H9 (cell line): ENCODE measurements around the gene HTR7. TPM values are rescaled to one million over a fixed set of nuclear protein-coding genes. Genes with fewer than 3 reads are reported as not detected.
A peak's percentile ranks its signal among the peaks of the same experiment; 100 is the strongest.

Experiments used
- DNase-seq: peaks from one replicate; pipeline ENCODE4 v3.0.0-alpha.2; 2017
- H2AFZ ChIP-seq: one replicate; pipeline ENCODE4 v1.6.1; 2013; ENCODE audit warnings: mild to moderate bottlenecking, low read length, control low read depth, moderate library complexity
- H2AK5ac ChIP-seq: 2 replicates; pipeline ENCODE4 v1.6.1; 2013; ENCODE audit warnings: low read length, control low read depth, mixed read lengths; ENCODE audit not compliant: insufficient read length
- H2BK120ac ChIP-seq: one replicate; pipeline ENCODE4 v1.6.1; 2013; ENCODE audit warnings: low read depth, mild to moderate bottlenecking, low read length, control low read depth, inconsistent platforms; ENCODE audit not compliant: poor library complexity, severe bottlenecking
- H2BK12ac ChIP-seq: 2 replicates; pipeline ENCODE4 v1.6.1; 2013; ENCODE audit warnings: low read length, control low read depth, mixed read lengths, low read depth; ENCODE audit not compliant: insufficient read length
- H2BK15ac ChIP-seq: 2 replicates; pipeline ENCODE4 v1.6.1; 2013; ENCODE audit warnings: low read depth, low read length, control low read depth
- H2BK20ac ChIP-seq: one replicate; pipeline ENCODE4 v1.6.1; 2013; ENCODE audit warnings: low read depth, mild to moderate bottlenecking, low read length, control low read depth, inconsistent platforms; ENCODE audit not compliant: poor library complexity, severe bottlenecking
- H2BK5ac ChIP-seq: 2 replicates; pipeline ENCODE4 v1.6.1; 2013; ENCODE audit warnings: low read length, control low read depth, mixed read lengths; ENCODE audit not compliant: insufficient read length
- H3K14ac ChIP-seq: 2 replicates; pipeline ENCODE4 v1.6.1; 2013; ENCODE audit warnings: low read length, control low read depth; ENCODE audit not compliant: insufficient read depth
- H3K18ac ChIP-seq: 2 replicates; pipeline ENCODE4 v1.6.1; 2013; ENCODE audit warnings: low read depth, mild to moderate bottlenecking, mixed read lengths, low read length, control low read depth; ENCODE audit not compliant: insufficient read length
- H3K23ac ChIP-seq: 2 replicates; pipeline ENCODE4 v1.6.1; 2013; ENCODE audit warnings: low read length, control low read depth, mixed read lengths, low read depth; ENCODE audit not compliant: insufficient read length
- H3K23me2 ChIP-seq: 2 replicates; pipeline ENCODE4 v1.6.1; 2013; ENCODE audit warnings: low read depth, mild to moderate bottlenecking, mixed read lengths, low read length, control low read depth; ENCODE audit not compliant: insufficient read length, poor library complexity, severe bottlenecking
- H3K27ac ChIP-seq: 2 replicates; pipeline ENCODE4 v1.5.1; 2013; ENCODE audit warnings: low read length, control low read depth, mixed read lengths, low read depth; ENCODE audit not compliant: insufficient read length
- H3K27me3 ChIP-seq: 2 replicates; pipeline ENCODE4 v1.6.1; 2013; ENCODE audit warnings: low read length, control low read depth, inconsistent platforms; ENCODE audit not compliant: insufficient read depth
- H3K4ac ChIP-seq: 2 replicates; pipeline ENCODE4 v1.6.1; 2013; ENCODE audit warnings: low read depth, mild to moderate bottlenecking, control low read depth, inconsistent platforms, low read length, moderate library complexity
- H3K4me1 ChIP-seq: 2 replicates; pipeline ENCODE4 v1.6.1; 2013; ENCODE audit warnings: low read length, control low read depth, inconsistent platforms; ENCODE audit not compliant: insufficient read depth
- H3K4me2 ChIP-seq: 2 replicates; pipeline ENCODE4 v1.6.1; 2013; ENCODE audit warnings: low read length, control low read depth, mixed read lengths; ENCODE audit not compliant: insufficient read length, insufficient read depth
- H3K56ac ChIP-seq: 2 replicates; pipeline ENCODE4 v1.6.1; 2013; ENCODE audit warnings: low read depth, mild to moderate bottlenecking, mixed read lengths, low read length, control low read depth; ENCODE audit not compliant: insufficient read length
- H3K79me1 ChIP-seq: 2 replicates; pipeline ENCODE4 v1.6.1; 2013; ENCODE audit warnings: low read depth, mild to moderate bottlenecking, moderate library complexity, low read length, control low read depth, inconsistent platforms; ENCODE audit not compliant: insufficient read depth, poor library complexity, severe bottlenecking
- H3K79me2 ChIP-seq: 2 replicates; pipeline ENCODE4 v1.6.1; 2013; ENCODE audit warnings: low read length, control low read depth, inconsistent platforms; ENCODE audit not compliant: insufficient read depth
- H3K9ac ChIP-seq: 2 replicates; pipeline ENCODE4 v1.6.1; 2013; ENCODE audit warnings: low read length, control low read depth, mixed read lengths; ENCODE audit not compliant: insufficient read length; ENCODE audit errors: extremely low read depth
- H3K9me3 ChIP-seq: one replicate; pipeline ENCODE4 v1.6.1; 2013; ENCODE audit warnings: low read depth, low read length, inconsistent platforms; ENCODE audit not compliant: control insufficient read depth
- H3T11ph ChIP-seq: one replicate; pipeline ENCODE4 v1.6.1; 2013; ENCODE audit warnings: mild to moderate bottlenecking, low read length, control low read depth, inconsistent platforms
- H4K20me1 ChIP-seq: one replicate; pipeline ENCODE4 v1.6.1; 2013; ENCODE audit not compliant: control insufficient read depth, insufficient read length, insufficient read depth
- H4K5ac ChIP-seq: 2 replicates; pipeline ENCODE4 v1.6.1; 2013; ENCODE audit warnings: low read depth, mild to moderate bottlenecking, mixed read lengths, low read length, control low read depth; ENCODE audit not compliant: insufficient read length
- H4K8ac ChIP-seq: replicated peaks from 2 replicates; pipeline ENCODE4 v1.6.1; 2013; ENCODE audit warnings: low read length, control low read depth, mixed read lengths, low read depth; ENCODE audit not compliant: insufficient read length
- H4K91ac ChIP-seq: 2 replicates; pipeline ENCODE4 v1.6.1; 2013; ENCODE audit warnings: low read depth, mild to moderate bottlenecking, moderate library complexity, mixed read lengths, low read length, control low read depth; ENCODE audit not compliant: insufficient read length
- H3K27ac Mint-ChIP-seq, 3 experiments: 2 replicates in 2 of 3; 3 replicates in 1 of 3; pipeline ENCODE4 v1.8.0; 2020 to 2021; ENCODE audit warnings: mixed read lengths in 3 of 3, mild to moderate bottlenecking in 1 of 3, moderate library complexity in 1 of 3
- H3K27me3 Mint-ChIP-seq: 2 replicates; pipeline ENCODE4 v1.8.0; 2021; ENCODE audit warnings: low read depth, mild to moderate bottlenecking, moderate library complexity, mixed read lengths
- H3K36me3 Mint-ChIP-seq, 3 experiments: 2 replicates in 2 of 3; 3 replicates in 1 of 3; pipeline ENCODE4 v1.8.0; 2020 to 2021; ENCODE audit warnings: low read depth in 3 of 3, mixed read lengths in 3 of 3; ENCODE audit not compliant: insufficient read depth in 1 of 3
- H3K4me1 Mint-ChIP-seq, 2 experiments: 2 replicates each; pipeline ENCODE4 v1.8.0; 2020; ENCODE audit warnings: mixed read lengths in 2 of 2
- H3K4me3 Mint-ChIP-seq, 2 experiments: 2 replicates in 1 of 2; 3 replicates in 1 of 2; pipeline ENCODE4 v1.8.0; 2020 to 2021; ENCODE audit warnings: mild to moderate bottlenecking in 2 of 2, mixed read lengths in 2 of 2, moderate library complexity in 1 of 2
- H3K9me3 Mint-ChIP-seq, 2 experiments: 2 replicates in 1 of 2; 3 replicates in 1 of 2; pipeline ENCODE4 v1.8.0; 2020; ENCODE audit warnings: mild to moderate bottlenecking in 2 of 2, mixed read lengths in 2 of 2, moderate library complexity in 1 of 2
- WGBS: extraction: QIAGEN DNeasy Blood & Tissue Kit; methylation state at CpG from one replicate; pipeline ENCODE4 v1.1.7; 2013; ENCODE audit warnings: missing lambda C conversion rate, low lambda C conversion rate, mixed read lengths; ENCODE audit not compliant: insufficient read length; ENCODE audit errors: extremely low coverage; 5-methylcytosine and 5-hydroxymethylcytosine counted together
- total RNA-seq: library from RNA; stranded (reverse); gene quantifications from 2 replicates; pipeline ENCODE4 v1.2.1, GENCODE V29; 2021
- TF ChIP-seq, protein P1 (sequence below): fragments of 200-600 bp; sonication (generic); conservative IDR thresholded peaks from 3 replicates; pipeline ENCODE4 v1.8.0; 2021; ENCODE audit warnings: antibody characterized with exemption, mild to moderate bottlenecking

The HTR7 gene
- total RNA-seq, 1 experiment from 2014 or later = 21.3 TPM

DNA sequence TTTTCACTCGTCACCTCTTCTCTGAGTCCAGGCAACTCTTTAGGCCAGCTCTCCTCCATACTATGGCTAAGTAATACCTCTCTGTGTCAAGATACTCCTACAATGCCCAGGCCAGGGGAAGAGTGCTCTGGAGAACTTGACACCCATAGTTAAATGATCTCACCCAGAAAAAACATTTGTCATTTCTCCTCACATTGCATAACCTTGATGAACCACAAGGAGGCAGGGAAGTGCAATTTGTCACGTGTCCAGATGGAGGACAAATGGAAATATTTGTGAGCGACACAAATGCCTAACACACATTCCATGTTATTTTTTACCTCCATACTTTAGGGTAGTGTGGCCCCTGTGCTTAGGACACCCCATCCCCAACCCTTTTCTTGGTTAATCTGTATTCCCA lies 78.3 kb downstream of the HTR7 start:
- H3K14ac ChIP-seq = no peak overlapping the region
- H3K79me2 ChIP-seq = no peaks in the 10 kb centered on the region
- no peak overlapping the region for H3K4me3 Mint-ChIP-seq
- DNase-seq = no peak
- H4K5ac ChIP-seq = no peak overlapping the region
- no peak overlapping the region for H3K56ac ChIP-seq
- H4K20me1 ChIP-seq = no peaks in the 10 kb centered on the region
- no peaks in the 10 kb centered on the region for H3K36me3 Mint-ChIP-seq
- H2BK15ac ChIP-seq = no peak overlapping the region
- no peaks in the 10 kb centered on the region; the same call in 1 of the 2 replicates for H3K27me3 Mint-ChIP-seq
- no peak overlapping the region for H2BK5ac ChIP-seq
- no peak overlapping the region for H3K4ac ChIP-seq
- H2BK12ac ChIP-seq = no peak overlapping the region
- peaks cover 3% of the 10 kb centered on the region for H3K79me1 ChIP-seq
- peaks cover 7 to 43% of the 10 kb centered on the region in 2 experiments for H3K4me1 Mint-ChIP-seq
- H3K23me2 ChIP-seq = no peaks in the 10 kb centered on the region
- H3K9ac ChIP-seq = no peak overlapping the region
- no peaks in the 10 kb centered on the region for H3K9me3 Mint-ChIP-seq
- TF ChIP-seq, protein P1, sequence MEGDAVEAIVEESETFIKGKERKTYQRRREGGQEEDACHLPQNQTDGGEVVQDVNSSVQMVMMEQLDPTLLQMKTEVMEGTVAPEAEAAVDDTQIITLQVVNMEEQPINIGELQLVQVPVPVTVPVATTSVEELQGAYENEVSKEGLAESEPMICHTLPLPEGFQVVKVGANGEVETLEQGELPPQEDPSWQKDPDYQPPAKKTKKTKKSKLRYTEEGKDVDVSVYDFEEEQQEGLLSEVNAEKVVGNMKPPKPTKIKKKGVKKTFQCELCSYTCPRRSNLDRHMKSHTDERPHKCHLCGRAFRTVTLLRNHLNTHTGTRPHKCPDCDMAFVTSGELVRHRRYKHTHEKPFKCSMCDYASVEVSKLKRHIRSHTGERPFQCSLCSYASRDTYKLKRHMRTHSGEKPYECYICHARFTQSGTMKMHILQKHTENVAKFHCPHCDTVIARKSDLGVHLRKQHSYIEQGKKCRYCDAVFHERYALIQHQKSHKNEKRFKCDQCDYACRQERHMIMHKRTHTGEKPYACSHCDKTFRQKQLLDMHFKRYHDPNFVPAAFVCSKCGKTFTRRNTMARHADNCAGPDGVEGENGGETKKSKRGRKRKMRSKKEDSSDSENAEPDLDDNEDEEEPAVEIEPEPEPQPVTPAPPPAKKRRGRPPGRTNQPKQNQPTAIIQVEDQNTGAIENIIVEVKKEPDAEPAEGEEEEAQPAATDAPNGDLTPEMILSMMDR = peak; percentile 67
- no peak overlapping the region for H2BK120ac ChIP-seq
- H3K18ac ChIP-seq = no peak overlapping the region
- no peak overlapping the region for H2BK20ac ChIP-seq
- no peaks in the 10 kb centered on the region for H3K4me1 ChIP-seq
- H2AK5ac ChIP-seq = no peak overlapping the region
- no peak overlapping the region for H3K23ac ChIP-seq
- H4K91ac ChIP-seq = no peak overlapping the region
- no peak overlapping the region for H3K27ac ChIP-seq
- H3K9me3 ChIP-seq = no peaks in the 10 kb centered on the region
- H3K27ac Mint-ChIP-seq = peak overlapping the region in 1 of 3 experiments; percentile 22; a peak in 1 of 7 replicates
- H3K27me3 ChIP-seq = no peaks in the 10 kb centered on the region
- WGBS = no CpG with 5 or more reads among the region's 3 CpGs
- H4K8ac ChIP-seq = no peak overlapping the region
- H3T11ph ChIP-seq = no peak overlapping the region
- H2AFZ ChIP-seq = no peak overlapping the region
- H3K4me2 ChIP-seq = no peak overlapping the region
